Natural killer cell (primary cell): Measurements from ENCODE around the gene FIZ1. TPM values are rescaled to one million over a fixed set of nuclear protein-coding genes. Genes with fewer than 3 reads are reported as not detected.

ENCODE experiments used
- ATAC-seq, 3 donors: fragments of 150-1000 bp in 2 of 3; fragments of 200-7000 bp in 1 of 3; cut with Tn5 transposase; 1 replicate in 1 of 3; 2 replicates in 2 of 3; pipeline ENCODE4 v1.10.0; 2021; ENCODE audit warnings: mild to moderate bottlenecking in 2 of 3, moderate library complexity in 2 of 3
- DNase-seq, 2 donors: peaks; one replicate each; pipeline versions ENCODE4 v3.0.0 to v3.0.0-alpha.2; 2013 to 2021; ENCODE audit warnings: mixed read lengths in 1 of 2
- H3K27ac ChIP-seq: one replicate; pipeline ENCODE4 v1.5.1; 2013; ENCODE audit warnings: mild to moderate bottlenecking, low read length
- H3K27me3 ChIP-seq: one replicate; pipeline ENCODE4 v1.6.1; 2013; ENCODE audit warnings: low read length; ENCODE audit not compliant: control insufficient read depth, insufficient read depth
- H3K36me3 ChIP-seq: one replicate; pipeline ENCODE4 v1.6.1; 2013; ENCODE audit warnings: low read length; ENCODE audit not compliant: control insufficient read depth, insufficient read depth
- H3K4me1 ChIP-seq: one replicate; pipeline ENCODE4 v1.6.1; 2013; ENCODE audit warnings: low read length; ENCODE audit not compliant: control insufficient read depth, insufficient read depth
- H3K4me3 ChIP-seq: one replicate; pipeline ENCODE4 v1.5.1; 2013; ENCODE audit warnings: low read length
- H3K9me3 ChIP-seq: one replicate; pipeline ENCODE4 v1.6.1; 2013; ENCODE audit warnings: low read length; ENCODE audit not compliant: control insufficient read depth, insufficient read depth
- H3K27ac Mint-ChIP-seq, 2 donors: one replicate each; pipeline ENCODE4 v1.8.0; 2022; ENCODE audit warnings: mild to moderate bottlenecking in 2 of 2, mixed read lengths in 2 of 2, moderate library complexity in 1 of 2
- H3K27me3 Mint-ChIP-seq, 2 donors: one replicate each; pipeline ENCODE4 v1.8.0; 2022; ENCODE audit warnings: low read depth in 2 of 2, mixed read lengths in 2 of 2
- H3K36me3 Mint-ChIP-seq: one replicate; pipeline ENCODE4 v1.8.0; 2022; ENCODE audit warnings: mixed read lengths
- H3K4me1 Mint-ChIP-seq, 2 donors: one replicate each; pipeline ENCODE4 v1.8.0; 2022; ENCODE audit warnings: mixed read lengths in 2 of 2
- H3K4me3 Mint-ChIP-seq: one replicate; pipeline ENCODE4 v1.8.0; 2022; ENCODE audit warnings: mild to moderate bottlenecking, moderate library complexity, mixed read lengths
- H3K9me3 Mint-ChIP-seq, 2 donors: one replicate each; pipeline ENCODE4 v1.8.0; 2022; ENCODE audit warnings: mixed read lengths in 2 of 2
- CTCF ChIP-seq: fragments of 200-600 bp; IDR thresholded peaks from one replicate; pipeline ENCODE4 v1.8.0; 2022; ENCODE audit warnings: antibody characterized with exemption
- WGBS: methylation state at CpG from one replicate; pipeline ENCODE4 v1.1.7; 2013; ENCODE audit warnings: missing lambda C conversion rate; ENCODE audit not compliant: insufficient coverage; 5-methylcytosine and 5-hydroxymethylcytosine counted together
- intact Hi-C: fragments of 100-400 bp; cut with micrococcal nuclease; formaldehyde crosslinking; loops from one replicate; pipeline ENCODE4 v1.14.2; 2022
- total RNA-seq, 4 donors: library from RNA; stranded (reverse); fragments of 120-200 nt in 1 of 4; gene quantifications; one replicate each; pipeline versions ENCODE4 v1.2.3 to v1.2.4, GENCODE V29; 2013 to 2022

The FIZ1 gene
- total RNA-seq, 3 donors from 2014 or later (not counting 1 experiment from before 2014, with no cell fraction given) = 8.5 to 18.2 (median 10.3) TPM

- no peaks in the 10 kb centered on the region for H3K9me3 Mint-ChIP-seq
- no peak overlapping the region for H3K27ac Mint-ChIP-seq
- H3K4me1 Mint-ChIP-seq = peaks cover 14 to 31% of the 10 kb centered on the region in 2 donors
- Histone ChIP-seq H3K4me1 (peaks cover 21% of the 10 kb centered on the region), H3K27me3 (no peaks in the 10 kb centered on the region), H3K4me3 (no peak overlapping the region), H3K36me3 (peaks cover 4% of the 10 kb centered on the region), H3K9me3 (no peaks in the 10 kb centered on the region), H3K27ac (no peak overlapping the region)
- ATAC-seq (no peak), DNase-seq (no peak)
- no peak for TF ChIP-seq CTCF
- no peaks in the 10 kb centered on the region for H3K36me3 Mint-ChIP-seq
- intact Hi-C loops = no loop called here
- H3K27me3 Mint-ChIP-seq = no peaks in the 10 kb centered on the region
- H3K4me3 Mint-ChIP-seq = no peak overlapping the region
- WGBS = 98% methylated on average over 40 of the region's 40 CpGs
These were observed 23.1 kb upstream of the FIZ1 start for GRCh38 chr19:55622242-55622969.

- H3K27ac Mint-ChIP-seq = no peak overlapping the region
- H3K9me3 Mint-ChIP-seq = no peaks in the 10 kb centered on the region
- Histone ChIP-seq H3K4me1 (peaks cover 21% of the 10 kb centered on the region), H3K27ac (no peak overlapping the region), H3K27me3 (no peaks in the 10 kb centered on the region), H3K4me3 (no peak overlapping the region), H3K9me3 (no peaks in the 10 kb centered on the region), H3K36me3 (peaks cover 8% of the 10 kb centered on the region)
- H3K4me3 Mint-ChIP-seq = no peak overlapping the region
- 97% methylated on average over 55 of the region's 55 CpGs for WGBS
- no peaks in the 10 kb centered on the region for H3K27me3 Mint-ChIP-seq
- peaks cover 14 to 31% of the 10 kb centered on the region in 2 donors for H3K4me1 Mint-ChIP-seq
- DNase-seq (no peak), ATAC-seq (no peak)
- H3K36me3 Mint-ChIP-seq = no peaks in the 10 kb centered on the region
- intact Hi-C loops = no loop called here
- no peak for TF ChIP-seq CTCF
These were observed 22.4 kb upstream of the FIZ1 start for GRCh38 chr19:55621673-55622231.

- no peak overlapping the region for H3K4me3 Mint-ChIP-seq
- Histone ChIP-seq H3K4me1 (peaks cover 21% of the 10 kb centered on the region), H3K36me3 (peaks cover 11% of the 10 kb centered on the region), H3K4me3 (no peak overlapping the region), H3K27ac (no peak overlapping the region), H3K9me3 (no peaks in the 10 kb centered on the region), H3K27me3 (no peaks in the 10 kb centered on the region)
- H3K36me3 Mint-ChIP-seq = no peaks in the 10 kb centered on the region
- WGBS = 90% methylated on average over 9 of the region's 9 CpGs
- no peaks in the 10 kb centered on the region for H3K27me3 Mint-ChIP-seq
- H3K9me3 Mint-ChIP-seq = no peaks in the 10 kb centered on the region
- TF ChIP-seq CTCF = no peak
- H3K27ac Mint-ChIP-seq = no peak overlapping the region
- ATAC-seq = no peak
- no peak for DNase-seq
- H3K4me1 Mint-ChIP-seq = peaks cover 14 to 31% of the 10 kb centered on the region in 2 donors
- intact Hi-C loops = no loop called here
These were observed 21.9 kb upstream of the FIZ1 start for GRCh38 chr19:55621205-55621672.
